ENCODE measurements around the gene EXOSC5. TPM values are rescaled to one million over a fixed set of nuclear protein-coding genes. Genes with fewer than 3 reads are reported as not detected.

EXOSC5 gene
- total RNA-seq, 2 donors from 2014 or later, result 15.7 to 23.6 TPM

- Histone ChIP-seq H3K27ac (ENCODE audit: low read depth, low read length) (peak overlapping the region; percentile 32), H3K27me3 (ENCODE audit: control insufficient read depth, insufficient read depth, low read length, poor library complexity, severe bottlenecking) (no peaks in the 10 kb centered on the region), H3K9ac (ENCODE audit: extremely low read depth, low read length, poor library complexity, severe bottlenecking) (no peak overlapping the region), H3K4me3 (ENCODE audit: low read length) (no peak overlapping the region), H3K36me3 (ENCODE audit: control insufficient read depth, insufficient read depth, low read length) (no peaks in the 10 kb centered on the region), H3K4me1 (ENCODE audit: control insufficient read depth, insufficient read depth, low read length) (peaks cover 4% of the 10 kb centered on the region), H3K9me3 (ENCODE audit: control insufficient read depth, low read length) (no peaks in the 10 kb centered on the region)
- TF ChIP-seq CTCF (conservative IDR thresholded peaks at IDR 0.05), result peak; percentile 53
- 85 to 92% methylated on average over 3 to 4 of the region's 4 CpGs for WGBS, 2 experiments (ENCODE audit: insufficient coverage in 1 of 2, insufficient read length in 1 of 2)
- Mint-ChIP-seq H3K4me3 (no peak overlapping the region), H3K27ac (no peak overlapping the region), H3K27me3 (ENCODE audit: insufficient read depth) (no peaks in the 10 kb centered on the region), H3K4me1 (peaks cover 16% of the 10 kb centered on the region), H3K36me3 (ENCODE audit: low read depth) (peaks cover 13% of the 10 kb centered on the region), H3K9me3 (no peaks in the 10 kb centered on the region)
- peak; percentile 78 for DNase-seq
Measured at GRCh38 chr19:41408256-41408655, 11.1 kb upstream of the EXOSC5 start.

DNA sequence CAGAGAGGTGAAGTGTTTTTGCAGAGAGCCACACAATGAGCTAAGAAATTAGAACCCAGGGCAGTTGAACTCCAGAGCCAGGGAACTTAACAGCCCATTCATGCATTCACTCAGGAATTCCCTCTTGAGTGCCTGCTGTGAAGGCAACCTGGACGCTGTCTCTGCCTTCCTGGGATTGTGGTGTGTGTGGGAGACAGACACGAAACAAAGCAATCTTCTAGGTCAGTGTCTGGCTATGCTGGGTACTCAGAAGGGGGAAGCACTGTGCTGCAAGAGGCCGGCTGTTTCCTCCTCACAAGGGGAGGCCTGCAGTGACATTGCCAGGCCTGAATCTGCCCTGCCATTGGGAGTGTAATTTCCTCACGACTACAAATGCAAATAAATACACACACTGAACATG is 10.1 kb upstream of the EXOSC5 start:
- H3K9ac ChIP-seq (ENCODE audit: extremely low read depth, low read length, poor library complexity, severe bottlenecking), result peak overlapping the region; percentile 50
- peak; percentile 92 for DNase-seq
- no peaks in the 10 kb centered on the region for H3K9me3 ChIP-seq (ENCODE audit: control insufficient read depth, low read length)
- H3K4me1 Mint-ChIP-seq, result peaks cover 16% of the 10 kb centered on the region
- H3K27ac Mint-ChIP-seq, result peak overlapping the region; percentile 97
- H3K4me3 Mint-ChIP-seq, result no peak overlapping the region
- H3K9me3 Mint-ChIP-seq, result no peaks in the 10 kb centered on the region
- peaks cover 4% of the 10 kb centered on the region for H3K4me1 ChIP-seq (ENCODE audit: control insufficient read depth, insufficient read depth, low read length)
- peak; percentile 39 for TF ChIP-seq CTCF (conservative IDR thresholded peaks at IDR 0.05)
- H3K36me3 Mint-ChIP-seq (ENCODE audit: low read depth), result peaks cover 13% of the 10 kb centered on the region
- 28 to 29% methylated on average over 1 to 4 of the region's 4 CpGs for WGBS, 2 experiments (ENCODE audit: insufficient coverage in 1 of 2, insufficient read length in 1 of 2)
- H3K27me3 Mint-ChIP-seq (ENCODE audit: insufficient read depth), result no peaks in the 10 kb centered on the region
- H3K4me3 ChIP-seq (ENCODE audit: low read length), result no peak overlapping the region
- no peaks in the 10 kb centered on the region for H3K27me3 ChIP-seq (ENCODE audit: control insufficient read depth, insufficient read depth, low read length, poor library complexity, severe bottlenecking)
- peak overlapping the region; percentile 85 for H3K27ac ChIP-seq (ENCODE audit: low read depth, low read length)
- H3K36me3 ChIP-seq (ENCODE audit: control insufficient read depth, insufficient read depth, low read length), result no peaks in the 10 kb centered on the region

- no peaks in the 10 kb centered on the region for H3K9me3 Mint-ChIP-seq
- Histone ChIP-seq H3K4me1 (ENCODE audit: control insufficient read depth, insufficient read depth, low read length) (peaks cover 4% of the 10 kb centered on the region), H3K27ac (ENCODE audit: low read depth, low read length) (no peak overlapping the region), H3K36me3 (ENCODE audit: control insufficient read depth, insufficient read depth, low read length) (no peaks in the 10 kb centered on the region), H3K27me3 (ENCODE audit: control insufficient read depth, insufficient read depth, low read length, poor library complexity, severe bottlenecking) (no peaks in the 10 kb centered on the region), H3K9me3 (ENCODE audit: control insufficient read depth, low read length) (no peaks in the 10 kb centered on the region), H3K4me3 (ENCODE audit: low read length) (no peak overlapping the region), H3K9ac (ENCODE audit: extremely low read depth, low read length, poor library complexity, severe bottlenecking) (no peak overlapping the region)
- no peak overlapping the region for H3K4me3 Mint-ChIP-seq
- peak; percentile 58 for DNase-seq
- H3K27me3 Mint-ChIP-seq (ENCODE audit: insufficient read depth), result no peaks in the 10 kb centered on the region
- no peak for TF ChIP-seq CTCF (conservative IDR thresholded peaks at IDR 0.05)
- no peak overlapping the region for H3K27ac Mint-ChIP-seq
- H3K4me1 Mint-ChIP-seq, result peaks cover 16% of the 10 kb centered on the region
- 90 to 95% methylated on average over 3 to 6 of the region's 6 CpGs for WGBS, 2 experiments (ENCODE audit: insufficient coverage in 1 of 2, insufficient read length in 1 of 2)
- H3K36me3 Mint-ChIP-seq (ENCODE audit: low read depth), result peaks cover 9% of the 10 kb centered on the region
Measured at GRCh38 chr19:41405776-41406175, 8.6 kb upstream of the EXOSC5 start.
